HUES64 (cell line): Measurements from ENCODE around the gene FHIT.

Experiments used
- H3K27ac ChIP-seq: 2 replicates; pipeline ENCODE4 v1.7.0; 2013; ENCODE audit warnings: low read depth, low read length, inconsistent platforms
- H3K27me3 ChIP-seq: 2 replicates; pipeline ENCODE4 v1.6.1; 2013; ENCODE audit warnings: mild to moderate bottlenecking, low read length; ENCODE audit not compliant: insufficient read depth
- H3K36me3 ChIP-seq: 2 replicates; pipeline ENCODE4 v1.6.1; 2013; ENCODE audit warnings: mild to moderate bottlenecking, low read length; ENCODE audit not compliant: insufficient read depth
- H3K4me1 ChIP-seq: 2 replicates; pipeline ENCODE4 v1.6.1; 2013; ENCODE audit warnings: mild to moderate bottlenecking, low read length, moderate library complexity; ENCODE audit not compliant: insufficient read depth
- H3K4me3 ChIP-seq: 2 replicates; pipeline ENCODE4 v1.5.1; 2013; ENCODE audit warnings: mild to moderate bottlenecking, low read length, moderate library complexity
- H3K9ac ChIP-seq: 2 replicates; pipeline ENCODE4 v1.6.1; 2013; ENCODE audit warnings: mild to moderate bottlenecking, low read depth, low read length
- H3K9me3 ChIP-seq: 2 replicates; pipeline ENCODE4 v1.6.1; 2013; ENCODE audit warnings: low read depth, low read length; ENCODE audit not compliant: insufficient read depth
- WGBS: fragments of 150-250, 120-280 bp; methylation state at CpG from one replicate; pipeline ENCODE4 v1.1.7; 2013; ENCODE audit warnings: missing lambda C conversion rate; 5-methylcytosine and 5-hydroxymethylcytosine counted together

Gene FHIT

GRCh38 chr3:61264281-61264680 is 13.0 kb upstream of the FHIT start:
- Histone ChIP-seq H3K27ac (no peak overlapping the region), H3K36me3 (no peaks in the 10 kb centered on the region), H3K4me1 (no peaks in the 10 kb centered on the region), H3K9me3 (no peaks in the 10 kb centered on the region), H3K9ac (no peak overlapping the region), H3K4me3 (no peak overlapping the region), H3K27me3 (no peaks in the 10 kb centered on the region)
- WGBS = 96% methylated on average over 2 of the region's 2 CpGs

- Histone ChIP-seq H3K27ac (no peak overlapping the region), H3K9me3 (no peaks in the 10 kb centered on the region), H3K27me3 (no peaks in the 10 kb centered on the region), H3K36me3 (no peaks in the 10 kb centered on the region), H3K9ac (no peak overlapping the region), H3K4me1 (no peaks in the 10 kb centered on the region), H3K4me3 (no peak overlapping the region)
- no CpG with 5 or more reads among the region's 1 CpG for WGBS
Observed at GRCh38 chr3:61257148-61257547, 5.9 kb upstream of the FHIT start.

GRCh38 chr3:61253756-61254155 is 2.5 kb upstream of the FHIT start:
- Histone ChIP-seq H3K9me3 (no peaks in the 10 kb centered on the region), H3K9ac (no peak overlapping the region)

GRCh38 chr3:61252836-61253235 is 1.6 kb upstream of the FHIT start:
- Histone ChIP-seq H3K4me1 (peaks cover 13% of the 10 kb centered on the region; the same call in 1 of the 2 replicates), H3K4me3 (no peak overlapping the region), H3K9ac (no peak overlapping the region), H3K36me3 (no peaks in the 10 kb centered on the region), H3K27me3 (no peaks in the 10 kb centered on the region), H3K27ac (no peak overlapping the region), H3K9me3 (no peaks in the 10 kb centered on the region)
- WGBS = 94% methylated on average over 2 of the region's 2 CpGs

More at GRCh38 chr3:61253756-61254155, 2.5 kb upstream of the FHIT start:
- H3K36me3 ChIP-seq = no peaks in the 10 kb centered on the region
- WGBS = 94% methylated on average over 3 of the region's 3 CpGs
- H3K4me3 ChIP-seq = no peak overlapping the region
- peaks cover 13% of the 10 kb centered on the region; the same call in 1 of the 2 replicates for H3K4me1 ChIP-seq
- H3K27ac ChIP-seq = no peak overlapping the region
- no peaks in the 10 kb centered on the region for H3K27me3 ChIP-seq

GRCh38 chr3:61250784-61251173 is 473 bp downstream of the FHIT start:
- H3K36me3 ChIP-seq = no peaks in the 10 kb centered on the region
- H3K27ac ChIP-seq = no peak overlapping the region
- WGBS = 83% methylated on average over 21 of the region's 21 CpGs
- peak overlapping the region; percentile 64 for H3K4me3 ChIP-seq
- no peaks in the 10 kb centered on the region for H3K9me3 ChIP-seq
- no peak overlapping the region for H3K9ac ChIP-seq
- no peaks in the 10 kb centered on the region for H3K27me3 ChIP-seq
- peaks cover 13% of the 10 kb centered on the region; the same call in 1 of the 2 replicates for H3K4me1 ChIP-seq

- H3K36me3 ChIP-seq = no peaks in the 10 kb centered on the region
- H3K9me3 ChIP-seq = no peaks in the 10 kb centered on the region
- 60% methylated on average over 1 of the region's 2 CpGs for WGBS
- no peak overlapping the region for H3K27ac ChIP-seq
- no peaks in the 10 kb centered on the region for H3K27me3 ChIP-seq
- H3K4me1 ChIP-seq = peaks cover 21% of the 10 kb centered on the region
- H3K4me3 ChIP-seq = no peak overlapping the region
- H3K9ac ChIP-seq = no peak overlapping the region
Observed at GRCh38 chr3:61248496-61248895, 2.8 kb downstream of the FHIT start.

- Histone ChIP-seq H3K36me3 (no peaks in the 10 kb centered on the region), H3K4me3 (no peak overlapping the region), H3K27me3 (no peaks in the 10 kb centered on the region), H3K27ac (no peak overlapping the region), H3K9ac (no peak overlapping the region), H3K4me1 (peaks cover 31% of the 10 kb centered on the region), H3K9me3 (no peaks in the 10 kb centered on the region)
- WGBS = 87% methylated on average over 4 of the region's 4 CpGs
Observed at GRCh38 chr3:61247191-61247590, 4.1 kb downstream of the FHIT start.

GRCh38 chr3:61239871-61240270 is 11.4 kb downstream of the FHIT start:
- Histone ChIP-seq H3K27ac (no peak overlapping the region), H3K4me1 (peaks cover 38% of the 10 kb centered on the region), H3K9me3 (no peaks in the 10 kb centered on the region), H3K9ac (no peak overlapping the region), H3K36me3 (no peaks in the 10 kb centered on the region), H3K4me3 (no peak overlapping the region), H3K27me3 (no peaks in the 10 kb centered on the region)

GRCh38 chr3:61237858-61238257 is 13.4 kb downstream of the FHIT start:
- H3K9me3 ChIP-seq = no peaks in the 10 kb centered on the region
- H3K4me1 ChIP-seq = peaks cover 27% of the 10 kb centered on the region
- no peaks in the 10 kb centered on the region for H3K36me3 ChIP-seq
- no peaks in the 10 kb centered on the region for H3K27me3 ChIP-seq
- 60% methylated on average over 1 of the region's 1 CpG for WGBS
- no peak overlapping the region for H3K27ac ChIP-seq
- H3K9ac ChIP-seq = no peak overlapping the region
- no peak overlapping the region for H3K4me3 ChIP-seq

- H3K4me3 ChIP-seq = no peak overlapping the region
- H3K27ac ChIP-seq = no peak overlapping the region
- H3K27me3 ChIP-seq = no peaks in the 10 kb centered on the region
- H3K36me3 ChIP-seq = no peaks in the 10 kb centered on the region
- no peak overlapping the region for H3K9ac ChIP-seq
- H3K4me1 ChIP-seq = peaks cover 14% of the 10 kb centered on the region
- H3K9me3 ChIP-seq = no peaks in the 10 kb centered on the region
Observed at GRCh38 chr3:61236556-61236955, 14.7 kb downstream of the FHIT start.

- Histone ChIP-seq H3K9ac (no peak overlapping the region), H3K4me3 (no peak overlapping the region), H3K27me3 (no peaks in the 10 kb centered on the region), H3K27ac (no peak overlapping the region), H3K4me1 (peaks cover 5% of the 10 kb centered on the region), H3K9me3 (no peaks in the 10 kb centered on the region), H3K36me3 (no peaks in the 10 kb centered on the region)
Observed at GRCh38 chr3:61233746-61234145, 17.5 kb downstream of the FHIT start.

GRCh38 chr3:61231693-61232092 is 19.6 kb downstream of the FHIT start:
- Histone ChIP-seq H3K27me3 (no peaks in the 10 kb centered on the region), H3K9ac (no peak overlapping the region), H3K4me3 (no peak overlapping the region), H3K36me3 (no peaks in the 10 kb centered on the region), H3K9me3 (no peaks in the 10 kb centered on the region), H3K4me1 (no peaks in the 10 kb centered on the region; the same call in 1 of the 2 replicates), H3K27ac (no peak overlapping the region)
